A204.1 (cell line): ENCODE measurements around the gene TP53I11.

Experiments used
- FAIRE-seq: peaks from 2 replicates; lab custom pipeline; 2012; peaks lifted over from hg19 to GRCh38; lab: Jason Lieb, UNC

The TP53I11 gene

DNA sequence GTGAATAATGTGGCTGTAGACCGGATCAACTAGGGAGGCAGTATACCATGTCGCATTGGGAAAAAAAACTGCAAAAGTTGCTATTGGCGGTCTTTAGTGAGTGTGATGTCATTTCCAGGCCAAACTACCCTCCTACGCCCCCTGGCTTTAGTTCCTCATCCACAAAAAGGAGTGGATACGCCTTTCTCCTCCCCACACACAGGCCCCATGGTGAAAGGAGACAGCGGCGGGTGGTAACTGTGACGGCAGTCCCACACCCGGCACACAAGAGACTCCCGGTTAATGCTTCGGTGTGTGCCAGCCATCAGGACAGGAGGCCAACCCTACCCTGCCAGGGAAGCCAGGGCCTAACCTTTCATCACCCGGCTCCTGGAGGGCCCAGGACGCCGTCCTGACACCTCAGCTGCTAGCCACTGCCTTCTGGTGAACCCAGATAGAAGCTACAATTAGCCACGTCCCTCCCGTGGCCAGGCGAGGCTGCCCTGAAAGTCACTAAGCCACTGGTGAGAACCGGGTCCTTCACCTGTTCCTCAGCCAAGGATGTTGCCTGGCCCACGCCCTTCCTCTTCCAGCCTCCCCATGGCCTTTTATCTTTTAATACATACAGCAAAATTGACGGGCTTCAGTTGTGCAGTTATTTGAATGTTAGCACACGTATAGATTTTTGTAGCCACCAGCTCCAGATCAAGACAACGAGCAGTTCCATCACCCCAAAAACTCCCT is 10.8 kb downstream of the TP53I11 start:
- FAIRE-seq: no peak

GRCh38 chr11:44938066-44938691 is 12.5 kb downstream of the TP53I11 start:
- FAIRE-seq: no peak

- FAIRE-seq: no peak
Observed at GRCh38 chr11:44936951-44937543, 13.6 kb downstream of the TP53I11 start.

DNA sequence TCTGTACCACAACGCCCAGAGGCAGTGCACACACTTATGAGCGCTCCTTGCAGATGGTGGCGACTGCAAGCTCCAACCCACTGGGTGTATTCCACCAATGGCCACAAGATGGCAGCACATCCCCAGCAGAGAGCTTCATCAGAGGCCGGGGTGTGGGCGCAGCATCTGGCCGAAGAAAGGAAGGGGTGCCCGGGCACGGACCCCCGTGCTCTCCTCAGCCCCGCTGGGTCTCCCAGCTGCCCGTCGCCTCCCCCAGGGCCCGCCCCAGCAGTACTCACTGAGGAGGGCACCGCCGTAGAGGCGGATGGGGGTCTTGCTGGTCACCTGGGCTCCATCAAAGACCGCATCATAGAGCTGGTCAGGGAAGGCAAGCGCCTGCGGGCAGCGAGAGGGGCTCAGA is 14.2 kb downstream of the TP53I11 start:
- no peak for FAIRE-seq

GRCh38 chr11:44934735-44935250 is 15.9 kb downstream of the TP53I11 start:
- no peak for FAIRE-seq

DNA sequence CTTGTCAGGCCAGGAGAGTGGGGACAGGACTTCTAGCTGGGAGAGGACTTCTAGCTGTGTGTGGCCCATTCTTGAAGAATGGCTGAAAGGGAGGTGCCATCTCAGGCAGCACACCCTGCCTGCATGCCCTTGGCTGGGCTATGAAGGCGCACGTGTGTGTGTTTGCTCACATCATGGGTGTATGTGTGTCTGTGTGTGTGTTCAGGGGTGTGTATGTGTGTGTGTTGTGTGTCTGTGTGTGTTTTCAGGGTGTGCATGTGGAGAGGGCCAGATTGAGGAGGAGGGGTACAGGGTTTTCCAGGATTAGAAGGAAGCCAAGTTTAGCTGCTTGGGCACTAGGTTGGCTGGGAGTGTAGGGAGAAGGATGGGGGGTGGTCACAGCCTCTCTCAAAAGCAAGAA is 16.6 kb downstream of the TP53I11 start:
- no peak for FAIRE-seq

DNA sequence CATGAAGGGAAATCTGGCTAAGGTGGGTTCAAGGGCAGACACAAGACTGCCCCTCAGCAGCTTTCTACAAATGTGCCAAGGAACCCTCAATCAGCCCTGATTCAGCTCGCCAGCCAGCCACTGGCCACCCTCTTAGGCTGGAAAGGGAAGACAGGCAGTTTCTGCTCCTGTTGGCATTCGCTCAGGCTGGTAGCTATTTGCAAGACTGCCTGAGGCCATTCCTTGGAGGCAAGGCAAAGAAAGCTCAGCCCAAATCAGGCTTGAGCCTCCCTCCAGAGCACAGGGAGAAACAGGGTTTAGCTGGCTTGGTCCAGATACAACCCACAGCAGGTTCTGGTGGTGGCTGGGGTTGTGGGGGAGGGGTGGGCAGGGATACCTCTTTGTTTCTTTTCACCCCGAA is 19.2 kb downstream of the TP53I11 start:
- no peak for FAIRE-seq

DNA sequence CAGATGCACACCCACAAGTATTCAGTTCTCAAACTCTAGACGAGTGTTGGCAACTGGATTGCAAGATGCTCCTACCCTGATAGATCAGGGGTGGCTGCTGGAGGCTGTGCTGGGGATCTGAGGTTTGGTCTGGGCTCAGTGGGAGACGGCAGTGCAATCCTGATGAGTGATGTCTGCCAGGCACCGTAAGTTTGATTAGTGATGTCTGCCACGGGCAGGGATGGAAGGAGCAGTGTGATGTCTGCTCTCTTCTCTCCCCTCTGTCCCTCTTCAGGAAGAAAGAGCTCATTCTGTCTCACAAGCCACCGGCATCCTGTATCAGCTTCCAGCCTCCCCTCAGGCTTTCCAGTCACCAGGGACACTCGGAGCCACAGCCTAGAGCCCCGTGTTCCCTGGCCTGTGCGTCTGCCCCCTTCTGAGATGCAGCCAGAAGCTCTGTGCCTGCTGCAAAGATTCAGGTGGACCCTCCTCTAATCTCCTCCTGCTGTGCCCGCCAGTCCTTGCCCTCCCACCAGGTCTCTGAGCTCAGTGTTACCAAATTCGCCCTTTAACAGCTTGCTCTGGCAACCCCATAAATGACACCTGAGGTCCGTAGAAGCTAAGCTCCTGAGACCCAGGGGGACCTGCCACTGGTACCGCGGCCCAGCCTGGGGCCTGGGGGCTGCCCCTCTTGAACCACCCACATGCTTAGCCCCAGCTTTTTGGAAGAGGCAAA is 19.9 kb downstream of the TP53I11 start:
- FAIRE-seq: no peak

GRCh38 chr11:44928816-44929215 is 21.9 kb downstream of the TP53I11 start:
- FAIRE-seq: no peak

- FAIRE-seq: no peak
Observed at GRCh38 chr11:44928144-44928543, 22.5 kb downstream of the TP53I11 start.

- no peak for FAIRE-seq
Observed at GRCh38 chr11:44927174-44927661, 23.5 kb downstream of the TP53I11 start.

GRCh38 chr11:44926036-44926435 is 24.6 kb downstream of the TP53I11 start:
- no peak for FAIRE-seq

DNA sequence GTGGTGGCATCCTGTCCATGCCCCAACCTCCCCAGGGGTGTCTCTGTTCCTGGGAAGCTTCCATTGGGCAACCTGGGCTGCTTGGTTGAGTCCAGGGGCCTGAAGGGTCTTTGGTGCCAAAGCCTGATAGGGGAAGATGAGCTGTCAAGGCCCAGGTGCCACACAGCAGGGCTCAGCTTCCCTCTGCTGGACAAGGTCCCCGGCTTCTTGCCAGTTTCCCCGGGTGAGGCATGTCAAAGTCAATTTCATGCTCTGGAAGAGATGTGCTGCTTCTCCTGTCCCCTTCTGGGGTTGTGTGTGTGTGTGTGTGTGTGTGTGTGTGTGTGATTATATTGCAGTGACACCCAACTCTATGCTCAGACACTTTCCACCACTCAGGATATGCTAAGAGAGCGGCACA is 26.9 kb downstream of the TP53I11 start:
- no peak for FAIRE-seq

DNA sequence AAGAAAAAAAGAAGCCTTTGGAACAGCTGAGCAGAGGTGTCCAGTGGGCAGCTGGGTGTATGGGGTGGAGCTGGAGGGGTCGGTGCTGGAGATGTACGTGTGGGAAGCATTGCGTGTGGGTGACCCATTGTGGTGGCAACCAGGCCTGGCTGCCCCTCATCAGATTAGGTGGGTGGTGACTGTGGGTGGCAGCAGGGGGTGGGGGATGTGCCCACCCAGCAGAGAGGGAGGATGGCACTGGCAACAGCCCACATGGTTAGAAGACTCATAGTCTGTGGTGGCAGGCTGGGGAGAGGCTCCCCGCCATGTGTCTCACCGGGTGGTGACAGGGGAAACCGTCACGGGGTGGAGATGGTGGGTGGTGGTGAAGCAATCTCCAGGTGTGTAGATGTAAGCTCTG is 27.6 kb downstream of the TP53I11 start:
- FAIRE-seq: no peak

GRCh38 chr11:44920451-44920850 is 30.2 kb downstream of the TP53I11 start:
- no peak for FAIRE-seq

- FAIRE-seq: no peak
Observed at GRCh38 chr11:44917741-44918140, 32.9 kb downstream of the TP53I11 start.

GRCh38 chr11:44916801-44917385 is 33.8 kb downstream of the TP53I11 start:
- FAIRE-seq: no peak

DNA sequence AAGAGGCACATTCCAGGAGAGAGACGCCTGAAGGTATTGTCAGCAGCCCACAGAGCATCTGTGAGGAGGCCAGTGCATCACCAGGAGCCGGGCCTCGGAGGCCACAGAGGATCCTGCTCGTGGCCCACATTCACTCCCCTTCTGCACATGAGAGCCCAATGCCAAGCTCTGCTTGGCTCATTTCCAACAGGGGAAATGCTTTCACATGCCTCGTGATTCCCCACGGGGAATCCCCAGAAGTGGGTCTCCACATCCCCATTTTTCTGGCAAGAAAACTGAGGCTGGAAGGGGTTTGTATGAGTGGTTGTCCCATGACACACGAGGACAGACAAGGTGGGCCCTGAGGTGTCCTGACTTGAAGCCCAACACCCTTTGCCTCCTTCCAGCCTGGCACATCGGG is 34.4 kb downstream of the TP53I11 start:
- no peak for FAIRE-seq

DNA sequence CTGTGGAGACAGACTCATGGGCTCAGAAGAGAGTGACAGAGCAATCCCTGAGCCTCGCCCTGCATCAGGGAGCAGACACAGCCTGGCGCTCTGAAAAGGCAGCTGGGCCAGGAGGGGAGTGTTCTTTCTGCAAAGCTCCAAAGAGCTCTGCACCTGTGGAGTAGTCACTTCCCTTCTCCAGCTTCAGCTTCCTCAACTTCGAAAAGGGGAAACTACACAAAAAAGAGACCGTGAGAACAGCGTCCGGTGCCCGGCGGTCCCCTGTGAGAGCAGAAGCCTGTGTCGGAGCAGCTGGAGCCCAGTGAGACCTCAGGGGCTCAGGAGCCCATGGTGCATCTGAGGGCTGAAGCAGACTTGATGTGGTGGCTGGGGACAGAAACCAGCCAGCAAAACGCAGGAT is 35.1 kb downstream of the TP53I11 start:
- no peak for FAIRE-seq

- FAIRE-seq: no peak
Observed at GRCh38 chr11:44915004-44915403, 35.7 kb downstream of the TP53I11 start.

DNA sequence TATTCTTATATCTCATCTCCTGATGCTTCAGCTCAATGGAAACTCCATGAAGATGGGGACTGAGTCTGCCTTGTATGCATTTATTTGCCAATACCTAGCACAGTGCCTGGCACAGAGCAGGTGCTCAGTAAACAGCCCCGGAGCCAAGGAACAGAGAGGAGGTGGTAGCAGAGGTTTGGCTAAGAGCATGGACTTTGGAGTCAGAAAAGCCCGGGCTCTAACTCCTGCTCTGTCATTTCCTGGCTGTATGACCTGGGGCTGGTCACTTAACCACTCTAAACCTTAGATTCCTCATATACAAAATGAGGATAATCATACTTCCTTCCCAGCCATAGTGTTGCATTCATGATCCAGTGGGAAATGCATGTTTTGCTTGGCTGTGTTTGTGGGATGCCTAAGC is 36.6 kb downstream of the TP53I11 start:
- no peak for FAIRE-seq

DNA sequence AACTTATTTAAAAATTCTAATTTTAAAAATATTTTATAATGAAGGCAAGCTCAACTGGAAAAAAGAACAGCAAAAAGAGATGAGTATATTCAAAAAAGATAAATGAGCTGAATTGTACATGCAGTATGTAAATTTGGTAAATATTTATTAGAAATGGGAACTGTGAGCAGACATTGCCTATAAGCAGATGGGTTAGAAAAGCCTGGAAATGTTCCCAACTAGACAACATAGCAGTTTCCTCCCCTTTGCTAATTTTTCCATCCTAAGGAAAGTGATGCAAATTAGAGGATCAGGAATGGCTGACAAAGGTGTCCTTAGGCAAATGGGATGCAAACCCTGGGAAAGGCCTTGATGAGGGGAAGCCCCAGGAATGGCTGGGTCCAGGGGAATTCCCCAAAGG is 37.2 kb downstream of the TP53I11 start:
- no peak for FAIRE-seq
